Endodermal cell (in vitro differentiated cells): ENCODE data around the gene MEI4. TPM values are rescaled to one million over a fixed set of nuclear protein-coding genes. Genes with fewer than 3 reads are reported as not detected.

Source experiments
- DNase-seq: peaks from one replicate; pipeline ENCODE4 v3.0.0-alpha.2; 2017
- H3K27ac ChIP-seq: 2 replicates; pipeline ENCODE4 v1.5.1; 2013; ENCODE audit warnings: mild to moderate bottlenecking, low read depth, low read length, moderate library complexity
- H3K27me3 ChIP-seq: 2 replicates; pipeline ENCODE4 v1.6.1; 2013; ENCODE audit warnings: mild to moderate bottlenecking, low read length, moderate library complexity; ENCODE audit not compliant: insufficient read depth, control insufficient read depth, poor library complexity, severe bottlenecking
- H3K36me3 ChIP-seq: 2 replicates; pipeline ENCODE4 v1.7.0; 2013; ENCODE audit warnings: mild to moderate bottlenecking, low read length, moderate library complexity; ENCODE audit not compliant: control insufficient read depth, insufficient read depth
- H3K4me1 ChIP-seq: one replicate; pipeline ENCODE4 v1.7.0; 2013; ENCODE audit warnings: low read length; ENCODE audit not compliant: control insufficient read depth, insufficient read depth
- H3K4me3 ChIP-seq: 2 replicates; pipeline ENCODE4 v1.5.1; 2013; ENCODE audit warnings: mild to moderate bottlenecking, low read length, moderate library complexity
- H3K9ac ChIP-seq: 2 replicates; pipeline ENCODE4 v1.6.1; 2013; ENCODE audit warnings: mild to moderate bottlenecking, low read length, moderate library complexity; ENCODE audit not compliant: poor library complexity, severe bottlenecking; ENCODE audit errors: extremely low read depth
- H3K9me3 ChIP-seq: 2 replicates; pipeline ENCODE4 v1.6.1; 2013; ENCODE audit warnings: mild to moderate bottlenecking, low read length, moderate library complexity; ENCODE audit not compliant: control insufficient read depth
- H3K27ac Mint-ChIP-seq: 2 replicates; pipeline ENCODE4 v1.8.0; 2020; ENCODE audit warnings: mixed read lengths
- H3K27me3 Mint-ChIP-seq: 2 replicates; pipeline ENCODE4 v1.8.0; 2021; ENCODE audit warnings: mild to moderate bottlenecking, mixed read lengths; ENCODE audit not compliant: insufficient read depth
- H3K36me3 Mint-ChIP-seq: 2 replicates; pipeline ENCODE4 v1.8.0; 2020; ENCODE audit warnings: low read depth, mixed read lengths
- H3K4me1 Mint-ChIP-seq: 2 replicates; pipeline ENCODE4 v1.8.0; 2020; ENCODE audit warnings: mixed read lengths
- H3K4me3 Mint-ChIP-seq: 2 replicates; pipeline ENCODE4 v1.8.0; 2020; ENCODE audit warnings: mild to moderate bottlenecking, moderate library complexity, mixed read lengths
- H3K9me3 Mint-ChIP-seq: 2 replicates; pipeline ENCODE4 v1.8.0; 2020; ENCODE audit warnings: mild to moderate bottlenecking, mixed read lengths
- whole genome bisulfite sequencing, 2 experiments: methylation state at CpG; one replicate each; pipeline versions ENCODE4 v1.1.5 to v1.1.7; 2013; ENCODE audit warnings: missing lambda C conversion rate in 2 of 2, mixed read lengths in 1 of 2; ENCODE audit not compliant: insufficient coverage in 1 of 2, insufficient read length in 1 of 2; 5-methylcytosine and 5-hydroxymethylcytosine counted together
- total RNA-seq, 2 donors: library from RNA; stranded (reverse); fragmentation: NEBNext Ultra II Directional in 1 of 2; extraction: Animal tissue kit (Norgen Biotek cat#: 25700) in 1 of 2; gene quantifications; 2 replicates in 1 of 2; 3 replicates in 1 of 2; pipeline ENCODE4 v1.2.1, GENCODE V29; 2021
- TF ChIP-seq, protein P1 (sequence below): fragments of 200-600 bp; sonication (generic); conservative IDR thresholded peaks from 2 replicates; pipeline ENCODE4 v1.5.0; 2021; ENCODE audit warnings: antibody characterized with exemption, mild to moderate bottlenecking

MEI4 gene
- total RNA-seq, 2 donors from 2014 or later: 0.62 to 0.84 TPM

DNA sequence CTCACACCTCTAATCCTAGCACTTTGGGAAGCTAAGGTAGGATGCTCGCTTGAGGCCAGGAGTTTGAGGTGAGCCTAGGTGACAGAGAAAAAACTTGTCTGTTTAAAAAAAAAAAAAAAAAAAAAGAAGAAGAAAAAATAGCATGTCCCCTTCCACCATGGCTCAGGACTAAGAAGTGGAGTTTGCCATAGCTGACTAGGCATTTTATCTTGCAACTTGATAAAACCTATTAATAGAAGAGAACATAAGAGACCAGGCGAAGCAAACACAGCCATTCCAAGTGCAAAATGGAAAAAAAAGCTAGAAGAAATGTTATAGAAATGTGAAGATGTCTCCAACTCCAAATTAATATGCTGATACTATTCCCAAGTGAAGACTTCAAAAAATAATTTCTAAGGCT, 277.5 kb downstream of the MEI4 start:
- no peaks in the 10 kb centered on the region for H3K4me1 Mint-ChIP-seq
- no peaks in the 10 kb centered on the region for H3K36me3 Mint-ChIP-seq
- Histone ChIP-seq H3K27ac (no peak overlapping the region), H3K36me3 (no peaks in the 10 kb centered on the region), H3K9ac (no peak overlapping the region), H3K4me3 (no peak overlapping the region), H3K9me3 (no peaks in the 10 kb centered on the region), H3K27me3 (no peaks in the 10 kb centered on the region), H3K4me1 (no peaks in the 10 kb centered on the region)
- WGBS, 2 experiments: 83 to 89% methylated on average over 1 to 2 of the region's 2 CpGs
- no peak overlapping the region for H3K27ac Mint-ChIP-seq
- no peak overlapping the region for H3K4me3 Mint-ChIP-seq
- DNase-seq: no peak
- no peaks in the 10 kb centered on the region for H3K9me3 Mint-ChIP-seq
- TF ChIP-seq, protein P1, sequence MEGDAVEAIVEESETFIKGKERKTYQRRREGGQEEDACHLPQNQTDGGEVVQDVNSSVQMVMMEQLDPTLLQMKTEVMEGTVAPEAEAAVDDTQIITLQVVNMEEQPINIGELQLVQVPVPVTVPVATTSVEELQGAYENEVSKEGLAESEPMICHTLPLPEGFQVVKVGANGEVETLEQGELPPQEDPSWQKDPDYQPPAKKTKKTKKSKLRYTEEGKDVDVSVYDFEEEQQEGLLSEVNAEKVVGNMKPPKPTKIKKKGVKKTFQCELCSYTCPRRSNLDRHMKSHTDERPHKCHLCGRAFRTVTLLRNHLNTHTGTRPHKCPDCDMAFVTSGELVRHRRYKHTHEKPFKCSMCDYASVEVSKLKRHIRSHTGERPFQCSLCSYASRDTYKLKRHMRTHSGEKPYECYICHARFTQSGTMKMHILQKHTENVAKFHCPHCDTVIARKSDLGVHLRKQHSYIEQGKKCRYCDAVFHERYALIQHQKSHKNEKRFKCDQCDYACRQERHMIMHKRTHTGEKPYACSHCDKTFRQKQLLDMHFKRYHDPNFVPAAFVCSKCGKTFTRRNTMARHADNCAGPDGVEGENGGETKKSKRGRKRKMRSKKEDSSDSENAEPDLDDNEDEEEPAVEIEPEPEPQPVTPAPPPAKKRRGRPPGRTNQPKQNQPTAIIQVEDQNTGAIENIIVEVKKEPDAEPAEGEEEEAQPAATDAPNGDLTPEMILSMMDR: no peak
- H3K27me3 Mint-ChIP-seq: peaks cover 4% of the 10 kb centered on the region

GRCh38 chr6:77930952-77931351, 278.1 kb downstream of the MEI4 start:
- peaks cover 4% of the 10 kb centered on the region for H3K27me3 Mint-ChIP-seq
- H3K4me1 ChIP-seq: no peaks in the 10 kb centered on the region
- no peaks in the 10 kb centered on the region for H3K27me3 ChIP-seq
- H3K9ac ChIP-seq: no peak overlapping the region
- TF ChIP-seq, protein P1: no peak
- H3K27ac ChIP-seq: no peak overlapping the region
- no peaks in the 10 kb centered on the region for H3K9me3 ChIP-seq
- H3K36me3 ChIP-seq: no peaks in the 10 kb centered on the region
- no peaks in the 10 kb centered on the region for H3K4me1 Mint-ChIP-seq
- no peak for DNase-seq
- no peak overlapping the region for H3K27ac Mint-ChIP-seq
- H3K36me3 Mint-ChIP-seq: no peaks in the 10 kb centered on the region
- H3K4me3 Mint-ChIP-seq: no peak overlapping the region
- no peak overlapping the region for H3K4me3 ChIP-seq
- no peaks in the 10 kb centered on the region for H3K9me3 Mint-ChIP-seq

DNA sequence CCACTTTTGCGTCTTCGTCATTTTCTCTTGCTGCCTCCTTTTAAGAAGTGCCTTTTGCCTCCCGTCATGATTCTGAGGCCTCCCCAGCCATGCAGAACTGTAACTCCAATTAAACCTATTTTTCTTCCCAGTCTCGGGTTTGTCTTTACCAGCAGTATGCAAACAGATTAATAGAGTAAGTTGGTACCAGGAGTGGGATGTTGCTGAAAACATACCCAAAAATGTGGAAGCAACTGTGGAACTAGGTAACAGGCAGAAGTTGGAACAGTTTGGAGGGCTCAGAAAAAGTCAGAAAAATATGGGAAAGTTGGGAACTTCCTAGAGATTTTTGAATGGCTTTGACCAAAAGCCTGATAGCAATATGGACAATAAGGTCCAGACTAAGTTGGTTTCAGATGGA, 309.2 kb downstream of the MEI4 start:
- peaks cover 34% of the 10 kb centered on the region for H3K9me3 Mint-ChIP-seq
- H3K4me1 Mint-ChIP-seq: no peaks in the 10 kb centered on the region
- no peak for DNase-seq
- Histone ChIP-seq H3K27me3 (no peaks in the 10 kb centered on the region), H3K4me1 (no peaks in the 10 kb centered on the region), H3K9me3 (peaks cover 15% of the 10 kb centered on the region), H3K36me3 (no peaks in the 10 kb centered on the region), H3K4me3 (no peak overlapping the region), H3K9ac (no peak overlapping the region), H3K27ac (no peak overlapping the region)
- H3K27me3 Mint-ChIP-seq: no peaks in the 10 kb centered on the region
- H3K27ac Mint-ChIP-seq: no peak overlapping the region
- H3K36me3 Mint-ChIP-seq: no peaks in the 10 kb centered on the region
- TF ChIP-seq, protein P1: no peak
- H3K4me3 Mint-ChIP-seq: no peak overlapping the region
- WGBS, 2 experiments: 71 to 87% methylated on average over 2 to 4 of the region's 4 CpGs
